HG02759 (cell line): ENCODE measurements around the gene SPATS2L.
"Not testable (repeated sequence)": the region's sequence is repeated elsewhere in the genome, so short reads cannot be mapped to it uniquely, and the experiment has no call there.

ENCODE experiments used
- ATAC-seq: cut with Tn5 transposase; IDR thresholded peaks from one replicate; pipeline ENCODE4 v1.9.1; 2021; ENCODE audit warnings: mild to moderate bottlenecking, moderate library complexity; ENCODE audit not compliant: unreplicated experiment

SPATS2L gene

GRCh38 chr2:200344202-200344601 lies 37.7 kb downstream of the SPATS2L start:
- not testable (repeated sequence) for ATAC-seq

DNA sequence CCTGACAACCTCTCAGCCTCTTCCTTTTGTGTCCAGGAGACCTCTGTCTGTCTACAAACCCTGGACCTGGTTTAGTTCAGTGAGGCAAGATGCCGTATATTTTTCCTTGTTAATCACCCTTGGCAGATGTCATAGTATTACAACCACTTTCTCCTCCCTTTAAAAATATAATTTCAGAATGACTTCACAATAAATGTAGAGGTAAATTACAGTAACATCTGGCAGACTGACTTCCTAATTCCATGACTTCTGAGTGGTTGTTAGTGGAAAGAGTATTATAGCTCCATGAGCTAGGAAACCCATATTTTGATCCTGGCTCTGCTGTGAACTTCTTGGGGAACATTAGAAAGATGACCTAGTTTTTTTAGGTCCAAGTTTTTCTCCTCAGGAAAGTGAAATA lies 39.5 kb downstream of the SPATS2L start:
- ATAC-seq, result no peak

- ATAC-seq, result no peak
These were observed 40.8 kb downstream of the SPATS2L start for GRCh38 chr2:200347301-200347700.

GRCh38 chr2:200348897-200349563 lies 42.5 kb downstream of the SPATS2L start:
- ATAC-seq, result no peak

DNA sequence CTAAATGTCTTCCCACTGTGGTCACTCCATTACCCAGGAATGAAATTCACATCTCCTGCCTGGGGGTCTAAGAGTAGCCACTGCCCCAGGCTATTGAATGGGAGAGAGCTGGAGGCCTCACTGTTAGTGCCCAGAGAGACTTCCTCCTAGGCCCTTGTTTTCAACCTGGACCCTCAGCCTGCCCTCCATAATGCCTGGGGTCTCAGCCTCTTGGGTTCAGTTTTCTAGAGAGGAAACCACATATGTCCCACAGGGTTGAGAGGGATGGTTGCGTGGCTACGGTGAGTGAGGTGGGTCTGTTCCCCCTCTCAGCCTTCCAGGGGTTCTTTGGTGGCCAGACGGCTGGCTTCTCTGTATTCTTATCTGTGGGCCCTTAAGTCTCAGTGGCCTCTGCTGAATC lies 43.4 kb downstream of the SPATS2L start:
- ATAC-seq, result no peak

GRCh38 chr2:200350850-200351285 lies 44.4 kb downstream of the SPATS2L start:
- no peak for ATAC-seq

DNA sequence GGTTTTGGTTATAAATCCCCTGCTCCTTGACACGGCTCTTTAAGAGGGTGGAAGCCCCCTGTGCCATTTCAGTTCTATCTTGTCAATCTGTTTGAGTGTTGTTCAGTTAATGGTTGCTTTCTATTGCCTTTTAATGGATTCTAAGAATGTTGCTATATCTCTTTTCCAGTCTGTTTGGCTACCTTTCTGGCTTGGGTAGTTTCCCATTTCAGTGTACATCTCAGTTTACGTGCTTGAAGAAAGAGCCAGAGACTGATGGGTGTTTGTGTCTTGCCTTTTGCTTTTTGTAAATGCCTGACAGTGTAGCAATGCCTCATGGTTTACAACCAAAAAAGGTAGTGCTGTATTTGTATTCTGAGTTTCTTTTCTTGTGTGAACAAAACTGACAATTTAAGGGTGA lies 45.3 kb downstream of the SPATS2L start:
- no peak for ATAC-seq

DNA sequence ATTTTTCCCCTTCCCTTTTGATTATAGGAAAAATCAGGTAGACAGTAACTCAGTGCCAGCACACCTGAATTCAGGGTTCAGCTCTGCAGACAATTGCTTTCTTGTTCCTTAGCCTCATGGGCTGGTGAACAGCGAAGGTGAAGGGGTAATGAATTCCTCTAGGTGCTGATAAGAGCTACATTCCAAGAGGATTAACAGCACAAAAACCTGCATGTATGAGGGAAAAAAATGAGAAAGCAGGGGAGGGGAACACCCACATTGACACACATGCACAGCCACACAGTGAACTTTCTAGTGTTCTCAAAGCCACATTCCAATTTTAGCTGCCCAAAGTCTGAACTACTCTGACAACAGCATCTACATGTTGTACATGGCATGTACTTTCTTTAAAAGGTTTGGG lies 46.1 kb downstream of the SPATS2L start:
- no peak for ATAC-seq

DNA sequence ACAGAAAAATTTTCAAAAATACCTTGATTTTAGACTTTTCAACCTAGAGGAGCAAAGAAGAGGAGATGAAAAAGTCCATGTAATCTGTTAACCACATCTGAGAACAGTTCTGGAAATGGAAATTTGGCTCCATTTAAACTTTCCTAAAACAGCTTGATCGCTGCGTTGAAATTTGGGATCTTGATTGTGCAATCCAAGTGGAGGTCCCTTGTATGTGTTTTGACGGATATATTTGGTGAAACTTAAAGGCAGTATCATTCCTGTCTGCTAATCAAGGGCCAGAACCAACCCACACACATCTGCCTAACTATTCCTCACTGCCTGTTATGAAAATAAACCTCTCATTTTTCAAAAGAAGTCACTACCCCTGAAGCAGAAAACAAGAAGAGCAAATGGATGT lies 46.6 kb downstream of the SPATS2L start:
- ATAC-seq, result no peak

- ATAC-seq, result no peak
These were observed 47.4 kb downstream of the SPATS2L start for GRCh38 chr2:200353874-200354273.

- no peak for ATAC-seq
These were observed 48.6 kb downstream of the SPATS2L start for GRCh38 chr2:200354833-200355751.

- ATAC-seq, result no peak
These were observed 49.8 kb downstream of the SPATS2L start for GRCh38 chr2:200356321-200356720.

DNA sequence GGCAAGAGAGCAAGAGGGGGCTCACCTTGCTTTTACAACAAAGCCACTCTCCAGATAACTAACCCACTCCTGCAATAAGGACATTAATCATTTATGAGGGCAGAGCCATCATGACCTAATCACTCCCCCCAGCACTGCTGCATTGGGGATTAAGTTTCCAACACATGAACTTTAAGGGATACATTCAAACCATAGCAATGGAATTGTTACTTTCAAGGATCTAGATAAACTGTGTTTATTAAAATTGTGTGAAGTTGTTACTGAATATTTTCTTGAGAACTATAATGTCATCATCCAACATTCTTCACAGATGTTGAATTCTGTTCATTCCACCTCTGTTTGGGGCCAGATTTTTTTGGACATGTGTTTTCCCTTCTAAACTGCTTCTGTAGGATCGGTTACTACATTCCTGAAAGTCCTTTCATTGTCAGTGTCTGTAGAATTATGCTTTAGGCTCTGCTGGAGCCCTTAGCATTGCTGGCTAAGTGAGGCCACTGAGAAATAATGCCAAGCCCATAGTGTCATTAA lies 50.4 kb downstream of the SPATS2L start:
- ATAC-seq, result no peak

- ATAC-seq, result no peak
These were observed 51.4 kb downstream of the SPATS2L start for GRCh38 chr2:200357845-200358244.

- ATAC-seq, result no peak
These were observed 53.1 kb downstream of the SPATS2L start for GRCh38 chr2:200359552-200359951.

- ATAC-seq, result no peak
These were observed 53.9 kb downstream of the SPATS2L start for GRCh38 chr2:200360364-200360763.

DNA sequence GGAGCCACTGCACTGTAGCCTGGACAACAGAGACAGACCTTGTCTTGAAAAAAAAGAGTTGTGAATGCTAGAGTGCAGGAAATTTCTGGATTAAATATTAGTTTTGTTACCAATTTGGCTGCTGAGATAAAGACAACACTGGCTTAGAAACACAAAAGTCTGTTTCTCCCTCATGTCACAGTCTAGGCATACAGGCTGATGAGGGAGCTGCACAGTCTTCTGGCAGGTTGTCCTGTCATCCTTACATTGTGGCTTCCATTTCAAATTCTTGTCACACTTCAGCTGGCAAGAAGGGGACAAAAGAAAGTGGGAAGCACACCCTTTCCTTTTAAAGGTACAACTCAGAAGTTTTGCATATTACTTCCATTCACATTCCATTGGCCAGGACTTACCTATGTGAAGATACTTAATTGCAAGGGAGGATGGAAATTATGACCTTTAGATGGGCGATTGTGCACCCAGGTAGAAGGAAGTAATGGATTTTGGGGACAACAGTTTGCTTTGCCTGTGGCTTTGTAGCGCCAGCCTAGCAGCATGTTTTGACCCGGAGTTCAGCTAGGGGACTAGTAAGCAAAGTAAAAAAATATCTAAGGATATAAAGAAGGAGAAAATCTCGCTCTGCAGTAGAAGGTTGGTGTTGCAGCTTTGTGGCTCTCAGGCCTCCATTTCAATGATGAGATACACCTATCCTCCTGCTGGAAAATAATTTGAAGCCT lies 55.9 kb downstream of the SPATS2L start:
- no peak for ATAC-seq

- no peak for ATAC-seq
These were observed 56.8 kb downstream of the SPATS2L start for GRCh38 chr2:200363279-200363678.

DNA sequence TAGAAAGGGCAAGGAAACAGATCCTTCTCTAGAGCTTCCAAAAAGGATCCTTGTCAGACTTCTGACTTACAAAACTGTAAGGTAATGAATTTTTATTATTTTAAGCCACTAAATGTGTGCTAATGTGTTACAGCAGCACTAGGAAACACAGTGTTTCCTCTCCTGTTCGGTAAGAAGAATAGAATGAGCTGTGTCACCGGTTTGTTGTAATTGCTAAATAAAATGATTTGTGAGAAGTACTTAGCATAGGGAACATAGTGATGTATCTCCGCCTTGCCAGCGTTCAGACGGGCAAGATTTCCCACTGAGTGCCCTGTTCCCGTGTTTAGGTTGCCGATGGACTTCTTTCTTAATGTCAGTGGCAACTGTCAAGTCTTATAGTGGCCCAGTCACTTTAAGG lies 57.6 kb downstream of the SPATS2L start:
- no peak for ATAC-seq

- no peak for ATAC-seq
These were observed 58.1 kb downstream of the SPATS2L start for GRCh38 chr2:200364620-200365019.

DNA sequence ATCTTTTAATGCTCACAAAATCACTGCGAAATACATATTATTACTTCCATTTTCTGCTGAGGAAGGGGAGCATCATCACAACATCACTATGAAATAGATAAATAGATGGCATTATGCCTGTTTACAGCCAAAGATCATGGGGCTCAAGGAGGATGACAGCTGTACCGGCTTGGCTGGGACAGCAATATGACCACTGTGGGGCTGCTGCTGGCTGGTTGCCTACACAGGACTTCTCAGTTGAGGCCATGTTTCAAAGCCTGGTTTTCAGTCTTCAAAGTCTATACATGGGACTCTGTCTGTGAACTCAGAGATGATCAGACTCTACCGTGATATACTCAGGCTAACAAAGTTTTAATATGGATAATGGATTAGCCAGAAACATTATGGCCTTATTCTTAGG lies 58.7 kb downstream of the SPATS2L start:
- no peak for ATAC-seq
